ENCODE data around the gene TMEM213. TPM values are rescaled to one million over a fixed set of nuclear protein-coding genes. Genes with fewer than 3 reads are reported as not detected.

The TMEM213 gene
- total RNA-seq, 4 donors from 2014 or later, result not detected

DNA sequence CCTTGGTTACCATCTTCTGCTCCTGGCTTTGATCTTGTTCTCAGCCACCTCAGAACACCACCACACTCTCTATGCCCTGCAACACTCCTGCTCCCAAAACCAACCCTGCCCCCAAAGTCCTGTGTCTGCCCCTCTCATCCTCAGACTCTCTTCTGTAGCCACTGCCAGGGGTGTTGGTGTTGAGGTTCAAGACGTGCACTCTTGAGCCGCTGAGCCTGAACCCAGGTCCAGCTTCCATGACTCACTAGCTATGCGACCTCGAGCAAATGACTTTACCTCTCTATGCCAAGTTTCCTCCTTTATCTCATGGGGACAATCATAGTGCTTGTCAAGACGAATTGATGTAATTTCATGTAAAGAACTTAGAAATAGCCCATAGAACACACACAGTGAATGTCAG, 1.0 kb downstream of the TMEM213 start:
- no peaks in the 10 kb centered on the region for H3K4me1 ChIP-seq
- intact Hi-C loops (cut with DNase I), result no loop called here
- WGBS, result 82% methylated on average over 5 of the region's 5 CpGs
- no peak for DNase-seq (ENCODE audit: extremely low spot score)
- TF ChIP-seq POLR2A (IDR thresholded peaks at IDR 0.05; ENCODE audit: low read depth) (no peak), EP300 (IDR thresholded peaks at IDR 0.05) (no peak), CTCF (IDR thresholded peaks at IDR 0.05) (no peak), POLR2AphosphoS5 (IDR thresholded peaks at IDR 0.05) (no peak)
- H3K36me3 ChIP-seq, result no peaks in the 10 kb centered on the region
- peaks cover 0 to 19% (median 0%) of the 10 kb centered on the region in 4 donors for H3K27me3 ChIP-seq
- H3K4me3 ChIP-seq, result no peak overlapping the region
- no peaks in the 10 kb centered on the region for H3K9me3 ChIP-seq
- H3K27ac ChIP-seq (replicated peaks in 1 of 4), result no peak overlapping the region

- H3K9me3 ChIP-seq, result no peaks in the 10 kb centered on the region
- peaks cover 0 to 23% (median 0%) of the 10 kb centered on the region in 4 donors for H3K27me3 ChIP-seq
- H3K36me3 ChIP-seq, result no peaks in the 10 kb centered on the region
- DNase-seq (ENCODE audit: extremely low spot score), result no peak
- H3K4me1 ChIP-seq, result no peaks in the 10 kb centered on the region
- no peak for TF ChIP-seq POLR2A (IDR thresholded peaks at IDR 0.05; ENCODE audit: low read depth)
- no peak for TF ChIP-seq POLR2AphosphoS5 (IDR thresholded peaks at IDR 0.05)
- TF ChIP-seq EP300 (IDR thresholded peaks at IDR 0.05), result no peak
- no peak for TF ChIP-seq CTCF (IDR thresholded peaks at IDR 0.05)
- no peak overlapping the region for H3K4me3 ChIP-seq
- 78% methylated on average over 7 of the region's 7 CpGs for WGBS
- intact Hi-C loops (cut with DNase I), result no loop called here
- no peak overlapping the region for H3K27ac ChIP-seq (replicated peaks in 1 of 4)
Measured at GRCh38 chr7:138799336-138800000, 1.7 kb downstream of the TMEM213 start.

DNA sequence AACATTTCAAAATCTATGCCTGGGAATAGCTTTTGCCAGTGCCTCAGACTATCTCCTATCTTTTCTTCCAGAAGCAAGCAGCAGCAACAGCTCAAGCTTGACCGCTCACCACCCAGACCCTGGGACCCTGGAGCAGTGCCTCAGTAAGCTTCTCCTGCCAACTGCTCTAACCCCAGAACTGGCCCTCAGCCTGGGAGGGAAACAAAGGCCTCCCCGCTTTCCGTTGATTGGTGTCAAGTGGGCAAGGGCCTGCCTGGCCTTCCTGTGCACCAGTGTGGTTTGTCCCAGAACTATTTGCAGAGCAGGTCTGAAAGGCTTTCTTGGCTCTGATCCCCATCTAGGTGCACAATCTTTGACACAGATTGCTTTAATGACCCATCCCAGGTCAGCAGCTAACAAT, 3.5 kb downstream of the TMEM213 start:
- no peak for DNase-seq (ENCODE audit: extremely low spot score)
- intact Hi-C loops (cut with DNase I), result no loop called here
- H3K27me3 ChIP-seq, result peaks cover 0 to 18% (median 0%) of the 10 kb centered on the region in 4 donors
- H3K4me3 ChIP-seq, result no peak overlapping the region
- no peaks in the 10 kb centered on the region for H3K9me3 ChIP-seq
- WGBS, result 100% methylated on average over 3 of the region's 3 CpGs
- TF ChIP-seq POLR2A (IDR thresholded peaks at IDR 0.05; ENCODE audit: low read depth) (no peak), EP300 (IDR thresholded peaks at IDR 0.05) (no peak), CTCF (IDR thresholded peaks at IDR 0.05) (no peak), POLR2AphosphoS5 (IDR thresholded peaks at IDR 0.05) (no peak)
- H3K4me1 ChIP-seq, result no peaks in the 10 kb centered on the region
- H3K36me3 ChIP-seq, result no peaks in the 10 kb centered on the region
- H3K27ac ChIP-seq (replicated peaks in 1 of 4), result no peak overlapping the region

- Histone ChIP-seq H3K27ac (replicated peaks in 1 of 4) (no peak overlapping the region), H3K4me1 (no peaks in the 10 kb centered on the region), H3K9me3 (peaks cover 0 to 4% (median 0%) of the 10 kb centered on the region in 4 donors), H3K27me3 (peaks cover 0 to 13% (median 0%) of the 10 kb centered on the region in 4 donors), H3K36me3 (no peaks in the 10 kb centered on the region), H3K4me3 (no peak overlapping the region)
- intact Hi-C loops (cut with DNase I), result no loop called here
- 94% methylated on average over 18 of the region's 18 CpGs for WGBS
- TF ChIP-seq CTCF (IDR thresholded peaks at IDR 0.05) (no peak), EP300 (IDR thresholded peaks at IDR 0.05) (no peak), POLR2A (IDR thresholded peaks at IDR 0.05; ENCODE audit: low read depth) (no peak), POLR2AphosphoS5 (IDR thresholded peaks at IDR 0.05) (no peak)
- DNase-seq (ENCODE audit: extremely low spot score), result no peak
Measured at GRCh38 chr7:138802706-138803105, 4.9 kb downstream of the TMEM213 start.

GRCh38 chr7:138804618-138805017, 6.8 kb downstream of the TMEM213 start:
- intact Hi-C loops (cut with DNase I), result no loop called here
- Histone ChIP-seq H3K4me3 (no peak overlapping the region), H3K27ac (replicated peaks in 1 of 4) (no peak overlapping the region), H3K9me3 (peaks cover 0 to 6% (median 0%) of the 10 kb centered on the region in 4 donors), H3K36me3 (no peaks in the 10 kb centered on the region), H3K4me1 (no peaks in the 10 kb centered on the region), H3K27me3 (peaks cover 0 to 5% (median 0%) of the 10 kb centered on the region in 4 donors)
- TF ChIP-seq CTCF (IDR thresholded peaks at IDR 0.05) (no peak), EP300 (IDR thresholded peaks at IDR 0.05) (no peak)
- 67% methylated on average over 1 of the region's 1 CpG for WGBS
- DNase-seq (ENCODE audit: extremely low spot score), result no peak

Data from esophagus muscularis mucosa (tissue), 4 donors.